ENCODE data around the gene PIH1D2. TPM values are rescaled to one million over a fixed set of nuclear protein-coding genes. Genes with fewer than 3 reads are reported as not detected.

Gene PIH1D2
- total and polyA plus RNA-seq, 9 of the 15 experiments (the other 6 are each of a cell fraction or from before 2014, with no cell fraction given), result 1.5 to 5.4 (median 3.0) TPM

DNA sequence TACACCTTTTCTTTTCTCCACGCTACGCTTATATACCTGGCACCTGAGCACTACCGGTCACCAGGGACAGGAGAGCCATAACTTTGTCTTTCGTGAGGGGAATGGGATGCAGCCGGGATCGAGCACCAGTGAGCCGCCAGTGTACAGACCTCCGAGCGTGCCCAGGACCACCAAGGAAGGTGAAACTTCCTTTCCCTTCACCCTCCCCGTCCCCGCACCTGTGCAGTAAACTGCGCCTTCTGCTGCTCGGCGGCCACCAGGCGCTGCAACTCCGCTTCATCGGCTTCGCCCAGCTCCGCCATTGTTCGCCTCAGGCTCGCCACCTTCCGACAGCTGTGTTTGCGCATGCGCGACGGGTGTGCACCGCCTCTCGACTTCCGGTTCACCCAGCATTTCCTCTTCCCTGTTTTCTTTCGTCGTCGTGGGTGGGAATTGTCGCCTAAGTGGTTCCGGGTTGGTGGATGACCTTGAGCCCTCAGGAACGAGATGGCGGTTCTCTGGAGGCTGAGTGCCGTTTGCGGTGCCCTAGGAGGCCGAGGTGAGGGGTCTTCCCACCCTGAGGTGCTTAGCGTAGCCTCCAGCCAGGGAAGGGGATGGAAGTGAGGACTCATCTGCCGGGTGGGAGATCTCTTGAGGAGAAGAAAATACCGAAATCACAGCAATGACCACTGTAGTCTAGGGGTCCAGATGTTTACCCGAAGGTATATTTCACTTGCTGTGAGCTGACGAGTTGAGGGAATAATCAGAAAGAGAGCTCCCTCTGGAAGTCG is 12.8 kb upstream of the PIH1D2 start, which contains the start of the genes SDHD and TIMM8B (continued):
- TF ChIP-seq SNIP1 (IDR thresholded peaks at IDR 0.05; ENCODE audit: low read depth) (peak; percentile 99), ZBTB17 (CRISPR knock-in tag; IDR thresholded peaks at IDR 0.05) (no peak; the same call in 1 of the 2 replicates), POLR3A (IDR thresholded peaks at IDR 0.05; ENCODE audit: borderline replicate concordance, extremely low read depth, insufficient read depth, insufficient read length) (no peak), HMG20B (CRISPR knock-in tag; IDR thresholded peaks at IDR 0.05) (no peak), MXI1 (IDR thresholded peaks at IDR 0.05; ENCODE audit: low read depth, low read length) (no peak), TEAD4 (IDR thresholded peaks at IDR 0.05; ENCODE audit: low read length) (no peak), TEAD4 (CRISPR knock-in tag; IDR thresholded peaks at IDR 0.05; ENCODE audit: borderline replicate concordance) (no peak), ZBTB1 (CRISPR knock-in tag; IDR thresholded peaks at IDR 0.05; ENCODE audit: borderline replicate concordance, low read depth) (no peak; the same call in 1 of the 2 replicates)
- TF ChIP-seq, protein P1, sequence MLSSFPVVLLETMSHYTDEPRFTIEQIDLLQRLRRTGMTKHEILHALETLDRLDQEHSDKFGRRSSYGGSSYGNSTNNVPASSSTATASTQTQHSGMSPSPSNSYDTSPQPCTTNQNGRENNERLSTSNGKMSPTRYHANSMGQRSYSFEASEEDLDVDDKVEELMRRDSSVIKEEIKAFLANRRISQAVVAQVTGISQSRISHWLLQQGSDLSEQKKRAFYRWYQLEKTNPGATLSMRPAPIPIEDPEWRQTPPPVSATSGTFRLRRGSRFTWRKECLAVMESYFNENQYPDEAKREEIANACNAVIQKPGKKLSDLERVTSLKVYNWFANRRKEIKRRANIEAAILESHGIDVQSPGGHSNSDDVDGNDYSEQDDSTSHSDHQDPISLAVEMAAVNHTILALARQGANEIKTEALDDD (IDR thresholded peaks at IDR 0.05), result no peak; the same call in 1 of the 2 replicates
- TF ChIP-seq, protein P2, sequence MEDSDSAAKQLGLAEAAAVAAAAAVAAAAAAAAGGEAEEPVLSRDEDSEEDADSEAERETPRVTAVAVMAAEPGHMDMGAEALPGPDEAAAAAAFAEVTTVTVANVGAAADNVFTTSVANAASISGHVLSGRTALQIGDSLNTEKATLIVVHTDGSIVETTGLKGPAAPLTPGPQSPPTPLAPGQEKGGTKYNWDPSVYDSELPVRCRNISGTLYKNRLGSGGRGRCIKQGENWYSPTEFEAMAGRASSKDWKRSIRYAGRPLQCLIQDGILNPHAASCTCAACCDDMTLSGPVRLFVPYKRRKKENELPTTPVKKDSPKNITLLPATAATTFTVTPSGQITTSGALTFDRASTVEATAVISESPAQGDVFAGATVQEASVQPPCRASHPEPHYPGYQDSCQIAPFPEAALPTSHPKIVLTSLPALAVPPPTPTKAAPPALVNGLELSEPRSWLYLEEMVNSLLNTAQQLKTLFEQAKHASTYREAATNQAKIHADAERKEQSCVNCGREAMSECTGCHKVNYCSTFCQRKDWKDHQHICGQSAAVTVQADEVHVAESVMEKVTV (CRISPR knock-in tag; IDR thresholded peaks at IDR 0.05), result no peak
- TF ChIP-seq, protein P3, sequence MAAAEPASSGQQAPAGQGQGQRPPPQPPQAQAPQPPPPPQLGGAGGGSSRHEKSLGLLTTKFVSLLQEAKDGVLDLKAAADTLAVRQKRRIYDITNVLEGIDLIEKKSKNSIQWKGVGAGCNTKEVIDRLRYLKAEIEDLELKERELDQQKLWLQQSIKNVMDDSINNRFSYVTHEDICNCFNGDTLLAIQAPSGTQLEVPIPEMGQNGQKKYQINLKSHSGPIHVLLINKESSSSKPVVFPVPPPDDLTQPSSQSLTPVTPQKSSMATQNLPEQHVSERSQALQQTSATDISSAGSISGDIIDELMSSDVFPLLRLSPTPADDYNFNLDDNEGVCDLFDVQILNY (CRISPR knock-in tag; IDR thresholded peaks at IDR 0.05), result no peak
- TF ChIP-seq, protein P4, sequence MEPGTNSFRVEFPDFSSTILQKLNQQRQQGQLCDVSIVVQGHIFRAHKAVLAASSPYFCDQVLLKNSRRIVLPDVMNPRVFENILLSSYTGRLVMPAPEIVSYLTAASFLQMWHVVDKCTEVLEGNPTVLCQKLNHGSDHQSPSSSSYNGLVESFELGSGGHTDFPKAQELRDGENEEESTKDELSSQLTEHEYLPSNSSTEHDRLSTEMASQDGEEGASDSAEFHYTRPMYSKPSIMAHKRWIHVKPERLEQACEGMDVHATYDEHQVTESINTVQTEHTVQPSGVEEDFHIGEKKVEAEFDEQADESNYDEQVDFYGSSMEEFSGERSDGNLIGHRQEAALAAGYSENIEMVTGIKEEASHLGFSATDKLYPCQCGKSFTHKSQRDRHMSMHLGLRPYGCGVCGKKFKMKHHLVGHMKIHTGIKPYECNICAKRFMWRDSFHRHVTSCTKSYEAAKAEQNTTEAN (CRISPR knock-in tag; IDR thresholded peaks at IDR 0.05), result no peak
- TF ChIP-seq, protein P5, sequence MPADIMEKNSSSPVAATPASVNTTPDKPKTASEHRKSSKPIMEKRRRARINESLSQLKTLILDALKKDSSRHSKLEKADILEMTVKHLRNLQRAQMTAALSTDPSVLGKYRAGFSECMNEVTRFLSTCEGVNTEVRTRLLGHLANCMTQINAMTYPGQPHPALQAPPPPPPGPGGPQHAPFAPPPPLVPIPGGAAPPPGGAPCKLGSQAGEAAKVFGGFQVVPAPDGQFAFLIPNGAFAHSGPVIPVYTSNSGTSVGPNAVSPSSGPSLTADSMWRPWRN (IDR thresholded peaks at IDR 0.05; ENCODE audit: low read depth), result no peak
- TF ChIP-seq, protein P6, sequence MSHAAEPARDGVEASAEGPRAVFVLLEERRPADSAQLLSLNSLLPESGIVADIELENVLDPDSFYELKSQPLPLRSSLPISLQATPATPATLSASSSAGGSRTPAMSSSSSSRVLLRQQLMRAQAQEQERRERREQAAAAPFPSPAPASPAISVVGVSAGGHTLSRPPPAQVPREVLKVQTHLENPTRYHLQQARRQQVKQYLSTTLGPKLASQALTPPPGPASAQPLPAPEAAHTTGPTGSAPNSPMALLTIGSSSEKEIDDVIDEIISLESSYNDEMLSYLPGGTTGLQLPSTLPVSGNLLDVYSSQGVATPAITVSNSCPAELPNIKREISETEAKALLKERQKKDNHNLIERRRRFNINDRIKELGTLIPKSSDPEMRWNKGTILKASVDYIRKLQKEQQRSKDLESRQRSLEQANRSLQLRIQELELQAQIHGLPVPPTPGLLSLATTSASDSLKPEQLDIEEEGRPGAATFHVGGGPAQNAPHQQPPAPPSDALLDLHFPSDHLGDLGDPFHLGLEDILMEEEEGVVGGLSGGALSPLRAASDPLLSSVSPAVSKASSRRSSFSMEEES (CRISPR knock-in tag; IDR thresholded peaks at IDR 0.05), result no peak
- TF ChIP-seq, protein P7, sequence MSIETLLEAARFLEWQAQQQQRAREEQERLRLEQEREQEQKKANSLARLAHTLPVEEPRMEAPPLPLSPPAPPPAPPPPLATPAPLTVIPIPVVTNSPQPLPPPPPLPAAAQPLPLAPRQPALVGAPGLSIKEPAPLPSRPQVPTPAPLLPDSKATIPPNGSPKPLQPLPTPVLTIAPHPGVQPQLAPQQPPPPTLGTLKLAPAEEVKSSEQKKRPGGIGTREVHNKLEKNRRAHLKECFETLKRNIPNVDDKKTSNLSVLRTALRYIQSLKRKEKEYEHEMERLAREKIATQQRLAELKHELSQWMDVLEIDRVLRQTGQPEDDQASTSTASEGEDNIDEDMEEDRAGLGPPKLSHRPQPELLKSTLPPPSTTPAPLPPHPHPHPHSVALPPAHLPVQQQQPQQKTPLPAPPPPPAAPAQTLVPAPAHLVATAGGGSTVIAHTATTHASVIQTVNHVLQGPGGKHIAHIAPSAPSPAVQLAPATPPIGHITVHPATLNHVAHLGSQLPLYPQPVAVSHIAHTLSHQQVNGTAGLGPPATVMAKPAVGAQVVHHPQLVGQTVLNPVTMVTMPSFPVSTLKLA (conservative IDR thresholded peaks at IDR 0.05), result peak; percentile 43 to 73
